Diencephalon (tissue), 1 donor: ENCODE data around the gene CDA. TPM values are rescaled to one million over a fixed set of nuclear protein-coding genes. Genes with fewer than 3 reads are reported as not detected.

Experiments used
- total RNA-seq: library from RNA; depleted of rRNA; stranded (reverse); fragments of >200 nt; gene quantifications from one replicate; pipeline ENCODE4 v1.2.3, GENCODE V29; 2014

Gene CDA
- total RNA-seq, result not detected

DNA sequence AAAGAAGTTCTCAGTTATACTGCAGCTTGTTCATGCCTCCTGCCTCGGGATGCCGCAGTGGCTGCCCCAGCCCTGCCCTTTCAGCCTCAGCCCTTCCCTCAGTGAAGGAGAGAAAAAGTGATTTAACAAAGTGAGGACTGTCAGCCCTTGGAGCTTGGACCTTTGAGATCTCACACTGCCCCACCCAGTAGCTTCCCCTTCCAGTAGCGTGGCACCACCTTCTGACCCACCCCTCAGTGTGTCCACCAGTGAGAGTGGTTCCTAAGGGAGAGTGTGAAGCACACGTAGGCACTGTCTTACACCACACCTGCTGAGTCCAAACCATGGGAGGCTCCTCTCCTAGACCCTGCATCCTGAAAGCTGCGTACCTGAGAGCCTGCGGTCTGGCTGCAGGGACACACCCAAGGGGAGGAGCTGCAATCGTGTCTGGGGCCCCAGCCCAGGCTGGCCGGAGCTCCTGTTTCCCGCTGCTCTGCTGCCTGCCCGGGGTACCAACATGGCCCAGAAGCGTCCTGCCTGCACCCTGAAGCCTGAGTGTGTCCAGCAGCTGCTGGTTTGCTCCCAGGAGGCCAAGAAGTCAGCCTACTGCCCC is at the start of gene CDA:
TSS of gene CDA (plus strand) at position 464 of the 592 bp plus-strand sequence. CDS start at position 497, 33 bp downstream.

DNA sequence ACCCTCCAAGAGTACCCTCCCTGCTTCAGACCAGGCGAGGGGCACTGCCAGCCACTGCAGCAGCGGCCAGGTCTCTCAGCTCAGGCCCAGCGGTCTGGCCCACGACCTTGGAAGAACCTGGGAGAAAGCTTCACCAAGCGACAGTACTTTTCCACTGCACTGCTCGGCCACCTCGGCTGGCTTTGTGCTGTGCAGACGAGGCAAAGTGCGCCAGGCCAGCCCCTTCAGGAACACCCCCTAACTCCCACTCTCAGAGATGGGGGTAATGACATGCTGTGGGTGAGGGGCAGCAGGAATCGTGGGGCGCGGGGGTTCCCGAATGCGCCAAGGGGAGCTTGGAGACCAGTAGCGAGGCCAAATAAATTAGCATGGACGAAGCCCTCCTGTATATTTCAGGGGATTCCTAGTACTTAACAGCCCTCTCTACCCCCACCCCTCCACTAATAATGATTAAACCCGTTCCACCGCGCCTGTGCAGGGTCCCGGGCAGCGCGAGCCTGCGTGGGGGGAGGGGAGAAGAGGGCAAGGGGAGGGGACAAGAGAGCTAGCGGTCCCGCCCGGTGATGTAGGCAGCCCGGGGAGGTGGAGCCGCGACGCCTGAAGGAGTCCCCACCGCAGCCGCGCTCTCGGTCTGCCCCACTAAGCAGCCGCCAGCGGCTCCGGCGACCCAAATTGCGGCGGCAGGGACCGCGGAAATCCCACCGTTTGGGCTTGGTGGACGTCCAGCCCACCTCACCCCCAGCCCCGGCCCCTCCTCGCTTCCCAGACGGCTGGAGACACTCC is 36.8 kb upstream of the CDA start, which contains the start of gene FAM43B:
TSS of gene FAM43B (plus strand) at position 629 of the 783 bp plus-strand sequence. CDS start 401 bp downstream, outside the sequence.

DNA sequence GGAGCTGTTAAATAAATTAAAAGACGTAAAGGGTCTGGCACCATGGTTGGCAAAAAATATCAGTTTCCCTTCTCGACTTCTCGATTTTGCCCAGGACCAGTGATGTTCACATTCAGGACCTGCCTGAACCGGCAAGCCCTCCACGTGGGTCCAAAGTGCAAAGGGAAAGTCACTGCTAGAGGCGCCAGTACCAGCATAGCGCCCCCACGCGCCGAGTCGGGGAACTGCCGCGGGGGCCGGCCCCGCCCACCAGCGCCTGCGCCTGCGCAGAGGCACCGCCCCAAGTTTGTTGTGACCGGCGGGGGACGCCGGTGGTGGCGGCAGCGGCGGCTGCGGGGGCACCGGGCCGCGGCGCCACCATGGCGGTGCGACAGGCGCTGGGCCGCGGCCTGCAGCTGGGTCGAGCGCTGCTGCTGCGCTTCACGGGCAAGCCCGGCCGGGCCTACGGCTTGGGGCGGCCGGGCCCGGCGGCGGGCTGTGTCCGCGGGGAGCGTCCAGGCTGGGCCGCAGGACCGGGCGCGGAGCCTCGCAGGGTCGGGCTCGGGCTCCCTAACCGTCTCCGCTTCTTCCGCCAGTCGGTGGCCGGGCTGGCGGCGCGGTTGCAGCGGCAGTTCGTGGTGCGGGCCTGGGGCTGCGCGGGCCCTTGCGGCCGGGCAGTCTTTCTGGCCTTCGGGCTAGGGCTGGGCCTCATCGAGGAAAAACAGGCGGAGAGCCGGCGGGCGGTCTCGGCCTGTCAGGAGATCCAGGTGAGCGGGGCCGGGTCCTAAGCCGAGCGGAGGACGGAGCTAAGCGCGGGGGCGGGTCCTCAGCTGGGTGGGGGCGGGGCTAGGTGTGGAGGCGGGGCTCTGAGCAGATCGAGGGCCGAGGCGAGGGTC is 44.5 kb downstream of the CDA start, which contains the start of gene PINK1:
TSS of gene PINK1 (plus strand) at position 269 of the 875 bp plus-strand sequence. CDS start at position 360, 91 bp downstream.

DNA sequence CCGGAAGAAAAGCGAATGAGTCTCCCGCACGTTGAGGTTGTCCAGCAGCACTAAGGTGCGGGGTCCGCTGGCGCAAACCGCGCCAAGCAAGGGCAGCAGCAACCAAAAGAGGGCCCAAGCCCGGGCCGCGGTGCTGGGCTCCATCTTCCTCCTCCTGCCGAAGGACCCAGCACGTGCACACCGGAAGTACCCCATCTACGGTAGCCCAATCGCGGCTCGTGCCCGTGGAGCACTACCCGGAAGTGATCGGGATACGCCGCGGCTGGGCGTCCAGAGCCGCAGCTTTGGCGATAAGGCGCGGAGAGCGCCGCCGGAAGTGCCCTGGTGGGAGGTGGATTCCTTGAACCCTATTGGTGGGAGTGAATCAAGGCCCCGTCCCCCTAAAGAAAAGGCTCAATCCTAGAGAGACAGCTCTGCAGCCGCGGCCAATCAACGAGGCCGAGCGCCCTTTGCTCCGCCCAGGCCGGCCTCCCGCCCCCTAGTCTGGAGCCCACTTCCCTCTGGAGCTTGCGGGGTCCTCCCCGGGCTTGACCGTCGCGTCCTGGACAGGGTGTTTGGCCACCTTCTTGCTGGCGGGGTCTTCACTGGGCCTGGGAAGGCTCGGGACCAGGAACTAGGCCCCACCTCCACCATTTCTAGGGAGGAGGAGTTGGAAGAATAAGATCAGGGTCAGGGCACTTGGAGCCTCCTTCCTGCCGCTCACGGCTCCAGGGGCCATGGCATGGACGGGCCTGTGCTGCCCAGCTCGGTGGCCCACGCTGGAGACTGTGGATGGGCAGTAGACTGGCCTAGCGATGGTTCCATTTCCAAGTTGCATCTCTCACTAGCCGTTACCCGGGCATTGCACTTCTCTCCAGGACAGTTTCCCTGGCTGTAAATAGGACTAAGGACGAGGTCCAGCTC is 72.6 kb downstream of the CDA start, which contains the start of gene DDOST:
TSS of gene DDOST (minus strand) at position 163 of the 903 bp plus-strand sequence. CDS start at position 144, 19 bp downstream.

Other genes with a start within 250 kb of the CDA start
- gene CAMK2N1, start 102.9 kb upstream of the CDA start, total RNA-seq, result 128 TPM
- 21.2 TPM for gene MUL1, start 80.9 kb upstream of the CDA start, total RNA-seq
- gene FAM43B, start 36.5 kb upstream of the CDA start, total RNA-seq, result 8.5 TPM
- 152 TPM for gene PINK1, start 44.4 kb downstream of the CDA start, total RNA-seq
- gene DDOST, start 72.3 kb downstream of the CDA start, total RNA-seq, result 100 TPM
- gene KIF17, start 128.9 kb downstream of the CDA start, total RNA-seq, result 17.8 TPM
- 10.8 TPM for gene SH2D5, start 143.6 kb downstream of the CDA start, total RNA-seq
- 334 TPM for gene HP1BP3, start 198.2 kb downstream of the CDA start, total RNA-seq